HL-60/S4 treated with phorbol 12-myristate 13-acetate at 8.2 ng/mL for 4 days and 3 days (cell line): ENCODE data around the gene TRMT61A.
"Not testable (repeated sequence)": the region's sequence is repeated elsewhere in the genome, so short reads cannot be mapped to it uniquely, and the experiment has no call there.

Source experiments
- in situ Hi-C: fragments of 300-500 bp; cut with MboI; formaldehyde crosslinking; loops from 2 replicates; pipeline ENCODE4 v1.15.0; 2022; ENCODE audit warnings: low sequenced_read_pairs

TRMT61A gene

GRCh38 chr14:103521951-103522563 lies 6.9 kb upstream of the TRMT61A start:
- in situ Hi-C loops, result no loop called here

- in situ Hi-C loops, result no loop called here
Observed at GRCh38 chr14:103522649-103523574, 6.1 kb upstream of the TRMT61A start, which contains the start of gene CKB. CKB (minus strand) TSS chr14:103522830; CDS start chr14:103522493, 337 bp downstream.

GRCh38 chr14:103523575-103523954 lies 5.4 kb upstream of the TRMT61A start:
- in situ Hi-C loops, result no loop called here

DNA sequence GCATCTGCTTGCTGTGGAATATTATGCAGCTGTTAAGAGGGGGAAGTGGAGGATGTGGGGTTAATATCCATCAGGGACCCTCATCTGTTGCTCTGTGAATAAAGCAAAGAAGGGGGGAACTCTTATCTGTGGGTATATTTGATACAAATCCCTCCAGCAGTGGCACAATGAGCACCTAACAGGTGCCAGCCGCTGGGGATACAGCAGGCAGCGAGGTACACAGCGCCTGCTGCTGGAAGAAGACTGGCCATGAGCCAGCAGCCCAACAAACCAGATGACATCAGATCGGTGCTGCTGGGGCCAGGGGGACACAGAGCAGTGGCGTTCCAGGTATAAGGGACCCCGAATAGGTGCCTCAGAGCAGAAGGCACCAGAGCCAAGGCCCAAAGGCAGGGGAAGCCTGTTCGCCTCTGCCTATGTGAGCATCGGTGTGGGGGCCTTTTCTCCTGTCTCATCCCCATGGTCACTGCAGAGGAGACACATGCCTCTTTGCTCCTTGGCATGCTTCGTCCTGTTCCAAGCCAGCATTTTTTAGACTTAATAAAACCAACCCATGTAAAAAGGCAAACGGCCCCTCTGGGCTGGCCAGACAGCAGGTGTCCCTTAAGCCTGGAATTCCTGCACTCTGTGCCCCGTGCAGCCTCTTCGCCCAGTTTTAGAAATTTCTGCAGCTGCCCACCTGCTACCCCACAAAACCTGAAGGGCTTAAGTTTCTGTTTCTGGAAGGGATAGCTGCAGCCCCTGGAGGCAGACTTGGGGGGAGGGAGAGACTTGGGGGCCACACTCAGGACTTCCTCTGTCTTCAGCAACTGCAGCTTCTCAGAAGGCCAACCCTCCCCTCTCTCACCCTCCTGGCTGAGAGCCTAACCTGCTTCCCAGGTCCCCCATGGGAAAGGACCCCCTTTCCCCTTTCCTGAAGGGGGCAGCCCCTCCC lies 4.7 kb upstream of the TRMT61A start:
- in situ Hi-C loops, result no loop called here

DNA sequence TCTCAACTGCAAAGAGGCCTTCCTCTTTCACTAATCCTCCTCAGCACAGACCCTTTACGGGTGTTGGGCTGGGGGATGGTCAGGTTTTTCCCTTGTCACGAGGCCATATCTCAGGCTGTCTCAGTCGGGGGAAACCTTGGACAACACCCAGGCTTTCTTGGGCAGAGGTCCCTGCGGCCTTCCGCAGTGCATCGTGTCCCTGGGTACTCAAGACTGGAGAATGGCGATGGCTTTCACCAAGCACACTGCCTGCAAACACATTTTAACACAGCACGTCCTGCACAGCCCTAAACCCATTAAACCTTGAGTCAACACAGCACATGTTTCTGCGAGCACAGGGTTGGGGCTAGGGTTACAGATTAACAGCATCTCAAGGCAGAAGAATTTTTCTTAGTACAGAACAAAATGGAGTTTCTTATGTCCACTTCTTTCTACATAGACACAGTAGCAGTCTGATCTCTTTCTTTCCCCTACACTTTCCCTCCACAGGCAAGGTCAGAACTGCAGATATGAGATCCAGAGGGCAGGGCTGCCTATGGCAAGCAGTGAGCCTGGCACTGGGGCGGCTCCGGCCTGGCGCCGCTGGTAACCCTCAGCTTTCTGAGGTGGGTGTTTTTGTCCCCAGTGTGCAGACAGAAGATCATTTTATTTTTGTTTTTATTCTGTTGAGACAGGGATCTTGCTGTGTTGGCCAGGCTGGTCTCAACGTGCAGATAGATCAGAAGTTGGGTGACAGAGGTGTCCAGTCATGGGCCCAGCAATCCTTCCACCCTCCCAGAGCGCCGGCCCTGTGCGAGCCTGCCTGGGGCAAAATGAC lies 3.4 kb upstream of the TRMT61A start:
- in situ Hi-C loops, result not testable (repeated sequence)

DNA sequence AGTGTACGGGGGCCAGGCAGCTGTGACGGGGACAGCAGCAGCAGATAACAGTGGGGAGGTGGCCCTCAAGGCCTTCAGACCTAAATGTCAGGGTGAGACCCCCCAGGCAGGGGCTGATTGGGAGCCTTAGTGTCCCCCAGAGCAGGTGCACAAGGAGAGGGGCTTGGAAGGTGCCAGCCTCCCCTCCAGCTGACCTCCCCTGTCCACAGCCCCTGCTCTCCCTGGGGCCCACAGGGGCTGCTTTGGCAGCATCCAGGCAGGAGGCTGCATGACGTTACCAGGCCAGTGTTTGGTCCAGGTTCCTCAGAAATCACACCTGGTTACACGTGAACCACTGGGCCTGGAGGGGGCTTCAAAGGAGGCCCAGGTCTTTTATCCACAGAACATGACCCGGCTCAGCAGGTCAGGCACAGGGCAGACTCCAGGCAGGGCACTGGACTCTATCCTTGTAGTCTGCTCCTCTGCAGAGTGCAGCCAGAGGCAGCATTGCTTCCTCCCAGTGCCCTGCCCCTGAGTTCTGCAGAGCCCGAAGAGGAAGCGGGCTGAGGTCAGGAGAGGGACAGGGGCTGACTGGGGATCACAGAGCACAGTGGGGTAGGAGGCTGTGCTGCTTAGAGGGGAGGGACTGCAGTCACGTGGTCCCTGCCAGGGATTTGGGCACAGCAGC lies 2.6 kb upstream of the TRMT61A start:
- in situ Hi-C loops, result no loop called here

DNA sequence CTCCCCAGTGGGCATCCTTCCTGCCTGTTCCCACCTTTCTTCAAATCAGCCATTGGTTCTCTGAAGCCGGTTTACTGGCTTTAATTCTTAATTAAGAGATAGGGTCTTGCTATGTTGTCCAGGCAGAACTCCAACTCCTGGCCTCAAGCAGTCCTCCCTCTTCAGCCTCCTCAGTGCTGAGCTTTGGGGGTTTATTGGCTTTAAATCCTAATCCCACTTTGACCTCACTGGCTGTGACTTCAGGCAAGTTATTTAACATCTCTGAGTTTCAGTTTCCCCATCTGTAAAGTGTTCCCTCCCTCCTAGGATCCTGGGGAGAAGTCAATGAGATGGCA lies 2.1 kb upstream of the TRMT61A start:
- in situ Hi-C loops, result no loop called here

DNA sequence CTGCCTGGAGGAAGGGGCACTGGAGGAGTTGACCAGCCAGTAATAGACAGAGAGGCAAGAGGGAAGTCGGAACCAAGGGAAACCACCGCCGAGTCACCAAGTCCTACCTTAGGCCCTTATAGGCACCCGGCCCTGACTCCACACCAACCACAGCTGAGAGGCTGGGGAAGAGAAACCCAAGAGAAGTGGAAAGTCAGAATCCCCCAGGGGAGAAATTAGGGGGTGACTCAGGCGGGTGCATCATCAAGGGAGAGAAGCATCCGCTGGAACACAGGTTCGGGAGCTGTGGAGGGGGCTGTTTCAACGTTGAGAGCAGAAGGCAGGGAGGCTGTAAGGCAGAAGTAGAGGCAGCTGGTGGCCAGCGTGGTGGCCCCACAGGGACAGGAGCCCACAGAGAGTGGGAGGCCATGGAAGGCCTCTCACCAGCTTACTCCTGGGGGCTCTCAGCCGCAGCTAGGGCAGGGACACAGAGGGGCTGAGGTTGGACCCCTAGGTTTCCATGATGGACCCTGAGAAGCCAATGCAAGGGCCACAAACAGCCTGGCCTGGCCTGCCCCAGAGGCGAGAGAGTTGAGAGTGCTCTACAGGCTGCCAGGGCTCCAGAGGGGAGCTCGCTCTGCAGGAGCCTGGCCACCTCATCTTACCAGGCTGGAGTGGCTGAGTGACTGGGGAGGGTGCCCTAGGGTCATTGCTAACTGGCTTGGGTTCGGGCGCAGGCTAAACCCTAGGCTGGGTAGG lies 1.4 kb upstream of the TRMT61A start:
- in situ Hi-C loops, result no loop called here

- in situ Hi-C loops, result no loop called here
Observed at GRCh38 chr14:103528146-103528586, 830 bp upstream of the TRMT61A start.

DNA sequence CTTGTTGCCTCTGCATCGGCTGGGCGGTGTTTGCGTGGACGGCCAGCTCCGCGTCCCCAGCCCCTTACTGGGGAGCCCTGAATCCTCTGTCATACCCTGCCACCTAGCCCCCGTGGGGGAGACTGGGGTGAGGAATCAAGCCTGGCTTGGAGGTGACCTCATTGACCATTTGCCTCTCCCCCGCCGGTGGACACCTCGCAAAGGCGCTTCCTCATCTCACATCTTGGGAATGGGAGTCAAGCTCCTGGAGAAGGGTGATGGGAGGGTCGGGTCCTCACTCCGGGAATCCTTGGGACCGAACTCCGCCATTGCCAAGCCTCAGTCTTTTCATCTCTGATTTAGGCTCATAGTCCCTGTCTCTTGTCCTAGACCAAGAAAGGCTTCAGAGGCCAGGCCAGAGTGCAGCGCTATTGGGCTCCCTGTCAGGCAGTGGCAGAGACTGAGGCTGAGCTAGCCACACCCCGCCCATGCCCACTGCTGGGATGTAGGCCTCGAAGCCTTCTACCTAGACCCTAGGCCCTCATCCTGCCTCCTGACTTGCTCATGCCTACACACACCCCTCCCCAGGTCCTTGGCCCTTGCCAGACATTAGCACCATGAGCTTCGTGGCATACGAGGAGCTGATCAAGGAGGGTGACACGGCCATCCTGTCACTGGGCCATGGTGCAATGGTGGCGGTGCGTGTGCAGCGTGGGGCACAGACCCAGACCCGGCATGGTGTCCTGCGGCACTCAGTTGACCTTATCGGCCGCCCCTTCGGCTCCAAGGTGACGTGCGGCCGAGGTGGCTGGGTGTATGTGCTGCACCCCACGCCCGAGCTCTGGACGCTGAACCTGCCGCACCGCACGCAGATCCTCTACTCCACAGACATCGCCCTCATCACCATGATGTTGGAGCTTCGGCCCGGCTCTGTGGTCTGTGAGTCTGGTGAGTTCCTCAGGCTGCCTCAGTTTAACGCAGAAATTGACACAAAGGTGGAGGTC lies 678 bp downstream of the TRMT61A start:
- in situ Hi-C loops, result no loop called here

DNA sequence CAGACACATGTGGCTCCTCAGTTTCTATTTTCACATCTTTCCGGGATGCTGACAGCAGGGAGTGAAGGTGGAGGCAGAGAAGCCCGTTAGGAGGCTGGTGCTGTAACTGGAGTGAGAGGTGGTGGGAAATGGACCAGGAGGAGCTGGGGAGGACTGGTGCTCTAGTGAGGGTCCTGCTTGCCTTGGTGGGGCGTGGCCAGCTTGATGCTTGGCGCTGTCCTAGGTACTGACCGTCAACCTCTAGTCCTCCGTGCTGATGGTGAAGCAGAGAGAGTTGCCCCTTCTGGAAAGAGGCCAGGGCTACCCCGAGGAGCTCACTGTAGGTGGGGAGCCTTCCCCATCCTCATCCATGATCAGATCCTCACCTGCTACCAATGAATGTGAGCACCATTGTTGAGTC lies 1.4 kb downstream of the TRMT61A start:
- in situ Hi-C loops, result no loop called here

DNA sequence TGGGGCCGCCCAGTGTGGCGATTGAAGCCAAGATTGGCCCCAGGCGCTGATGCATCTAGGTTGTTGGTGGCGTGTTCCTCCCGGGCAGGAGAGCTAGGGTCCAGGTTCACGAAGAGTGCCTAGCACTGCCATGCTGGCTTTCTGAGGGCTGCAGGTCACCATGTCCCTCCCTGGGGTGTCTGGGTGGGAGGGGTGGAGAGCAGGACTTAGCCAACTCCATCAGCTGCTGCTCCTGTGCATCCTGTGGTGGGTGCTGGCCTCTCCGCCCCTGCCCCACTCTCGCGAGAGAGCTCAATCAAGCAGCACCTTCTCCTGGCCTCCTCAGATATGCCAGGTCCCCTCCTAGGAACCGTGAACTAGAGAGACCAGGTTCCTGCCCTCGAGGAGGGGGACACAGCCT lies 1.8 kb downstream of the TRMT61A start:
- in situ Hi-C loops, result no loop called here

GRCh38 chr14:103531421-103532215 lies 2.6 kb downstream of the TRMT61A start:
- in situ Hi-C loops, result no loop called here

GRCh38 chr14:103532216-103533136 lies 3.5 kb downstream of the TRMT61A start:
- in situ Hi-C loops, result no loop called here

- in situ Hi-C loops, result no loop called here
Observed at GRCh38 chr14:103533137-103533998, 4.4 kb downstream of the TRMT61A start.
